K562 (cell line): ENCODE measurements around the gene ZCCHC24. TPM values are rescaled to one million over a fixed set of nuclear protein-coding genes. Genes with fewer than 3 reads are reported as not detected.

ENCODE experiments used
- ATAC-seq: fragments of 200-7000 bp; cut with Tn5 transposase; 3 replicates; pipeline ENCODE4 v1.9.1; 2020; ENCODE audit warnings: moderate library complexity
- BruUV-seq: library from RNA; stranded (reverse); fragments of 400-500 nt; replicated peaks from 2 replicates; lab custom pipeline; 2021; lab: Mats Ljungman, UMichigan
- CTCF ChIA-PET: fragments of 300-600 bp; formaldehyde crosslinking; extraction: SDS; loops from one replicate; lab custom pipeline; 2021; ENCODE audit warnings: low intra/inter-chr PET ratio; lab: Yijun Ruan, JAX
- POLR2A ChIA-PET: fragments of 300-600, 350-650 bp; sonication (Branson Sonifier 250); formaldehyde crosslinking; extraction: SDS; loops from one replicate; lab custom pipeline; 2021; ENCODE audit warnings: antibody characterized with exemption, inconsistent platforms; lab: Yijun Ruan, JAX
- DNase-seq, 4 experiments: peaks; one replicate each; pipeline versions ENCODE4 v3.0.0 to v3.0.0-alpha.2; 2011 to 2018; ENCODE audit warnings: low spot score in 3 of 4, mixed read lengths in 3 of 4; ENCODE audit errors: extremely low read depth in 1 of 4
- FAIRE-seq: peaks from 2 replicates; lab custom pipeline; 2011; peaks lifted over from hg19 to GRCh38; lab: Jason Lieb, UNC
- H2AFZ ChIP-seq: 2 replicates; pipeline ENCODE4 v1.6.0; 2011; ENCODE audit warnings: low read depth, low read length, control low read depth, inconsistent platforms
- H3K27ac ChIP-seq: fragments of 200-600 bp; 3 replicates; pipeline ENCODE4 v1.8.0; 2011; ENCODE audit warnings: low read depth, mild to moderate bottlenecking, control low read depth, inconsistent platforms, low read length, moderate library complexity, mixed read lengths; ENCODE audit errors: extremely low read depth
- H3K27me3 ChIP-seq, 2 experiments: fragments of 300-600 bp in 1 of 2; 2 replicates in 1 of 2; 3 replicates in 1 of 2; pipeline versions ENCODE4 v1.6.0 to v1.8.0; 2011; ENCODE audit warnings: inconsistent platforms in 2 of 2, low read length in 2 of 2, mild to moderate bottlenecking in 1 of 2, mixed read lengths in 1 of 2, moderate library complexity in 1 of 2; ENCODE audit not compliant: control insufficient read depth in 2 of 2, insufficient read depth in 2 of 2
- H3K36me3 ChIP-seq: fragments of 300-600 bp; 3 replicates; pipeline ENCODE4 v1.8.0; 2011; ENCODE audit warnings: mild to moderate bottlenecking, low read length, inconsistent platforms; ENCODE audit not compliant: control insufficient read depth, insufficient read depth
- H3K4me1 ChIP-seq, 2 experiments: fragments of 200-600 bp in 1 of 2; replicated peaks in 1 of 2; 2 replicates in 1 of 2; 3 replicates in 1 of 2; pipeline versions ENCODE4 v1.5.1 to v1.8.0; 2011; ENCODE audit warnings: inconsistent platforms in 2 of 2, low read length in 2 of 2, mild to moderate bottlenecking in 1 of 2, mixed read lengths in 1 of 2, moderate library complexity in 1 of 2; ENCODE audit not compliant: control insufficient read depth in 2 of 2, insufficient read depth in 2 of 2
- H3K4me2 ChIP-seq: 2 replicates; pipeline ENCODE4 v1.6.1; 2011; ENCODE audit warnings: low read length, control low read depth, inconsistent platforms, mixed read lengths; ENCODE audit not compliant: insufficient read depth
- H3K4me3 ChIP-seq: fragments of 200-600 bp; sonication (generic), shearing (Covaris generic); 2 replicates; pipeline ENCODE4 v1.5.1; 2016; ENCODE audit warnings: control low read depth, inconsistent platforms
- H3K79me2 ChIP-seq: fragments of 200-600 bp; 3 replicates; pipeline ENCODE4 v1.8.0; 2011; ENCODE audit warnings: low read length, inconsistent platforms; ENCODE audit not compliant: control insufficient read depth, insufficient read depth
- H3K9ac ChIP-seq, 2 experiments: 2 replicates each; pipeline versions ENCODE4 v1.6.0 to v1.6.1; 2011; ENCODE audit warnings: low read depth in 2 of 2, low read length in 2 of 2, control low read depth in 1 of 2, inconsistent platforms in 1 of 2, mild to moderate bottlenecking in 1 of 2, mixed read lengths in 1 of 2; ENCODE audit not compliant: insufficient read depth in 1 of 2
- H3K9me1 ChIP-seq: one replicate; pipeline ENCODE4 v1.6.0; 2011; ENCODE audit warnings: inconsistent platforms, mild to moderate bottlenecking, low read length, moderate library complexity; ENCODE audit not compliant: control insufficient read depth, insufficient read depth
- H3K9me3 ChIP-seq: replicated peaks from 2 replicates; pipeline ENCODE4 v1.5.1; 2011; ENCODE audit warnings: low read depth, low read length, inconsistent platforms; ENCODE audit not compliant: control insufficient read depth, insufficient read depth
- H4K20me1 ChIP-seq: replicated peaks from 2 replicates; pipeline ENCODE4 v1.6.1; 2011; ENCODE audit warnings: low read length, inconsistent platforms, mixed read lengths; ENCODE audit not compliant: control insufficient read depth, insufficient read depth
- CTCF ChIP-seq, 3 experiments: IDR thresholded peaks in 2 of 3; conservative IDR thresholded peaks in 1 of 3; 2 replicates each; pipeline ENCODE4 v1.5.1; 2011 to 2012; ENCODE audit warnings: low read length in 3 of 3, mild to moderate bottlenecking in 3 of 3, control low read depth in 2 of 3, improper control_type of control experiment in 1 of 3, inconsistent platforms in 1 of 3, low read depth in 1 of 3, mixed read lengths in 1 of 3, moderate library complexity in 1 of 3; ENCODE audit not compliant: insufficient read depth in 2 of 3
- NR2C1 ChIP-seq, 2 experiments: fragments of 450-650 bp; IDR thresholded peaks; 2 replicates each; pipeline ENCODE4 v1.6.1; 2017; ENCODE audit warnings: mild to moderate bottlenecking in 2 of 2, antibody characterized with exemption in 1 of 2, inconsistent platforms in 1 of 2, missing compliant biosample characterization in 1 of 2, missing genetic modification characterization in 1 of 2
- ZNF184 ChIP-seq: sonication (generic); formaldehyde crosslinking; IDR thresholded peaks from 2 replicates; pipeline ENCODE4 v1.5.0; 2020; ENCODE audit warnings: missing genetic modification reagents
- ZNF57 ChIP-seq: fragments of 450-650 bp; formaldehyde crosslinking; IDR thresholded peaks from 2 replicates; pipeline ENCODE4 v1.4.0; 2020; ENCODE audit warnings: mild to moderate bottlenecking, moderate library complexity
- WGBS: fragments of 100-300 bp; shearing (Covaris generic); methylation state at CpG from one replicate; pipeline ENCODE4 v1.1.6; 2016; ENCODE audit warnings: low coverage, mixed read lengths; ENCODE audit not compliant: insufficient coverage; ENCODE audit errors: missing lambda C conversion rate; 5-methylcytosine and 5-hydroxymethylcytosine counted together
- in situ Hi-C: fragments of 300-500 bp; cut with MboI; formaldehyde crosslinking; loops from 4 replicates; pipeline ENCODE4 v1.15.0; 2018; ENCODE audit warnings: inconsistent platforms, mixed read lengths
- intact Hi-C: fragments of 100-400 bp; cut with micrococcal nuclease; formaldehyde crosslinking; loops from 2 replicates; pipeline ENCODE4 v1.14.2; 2022
- polyA plus RNA-seq, 8 experiments: library from polyadenylated mRNA; depleted of rRNA in 4 of 8; stranded (reverse) in 5 of 8; unstranded in 3 of 8; fragments of >200 nt; fragmentation: Nextera tagmentation in 2 of 8; fragmentation: Illumina TruSeq in 1 of 8; extraction: Ambion mirVana in 2 of 8; extraction: Trizol in 1 of 8; gene quantifications; 2 replicates each; pipeline versions ENCODE4 v1.2.1 to v1.2.3, GENCODE V29; 2011 to 2014; ENCODE audit warnings: inconsistent platforms in 1 of 8, missing spikeins in 1 of 8
- total RNA-seq, 7 experiments: library from RNA; depleted of rRNA in 6 of 7; stranded (reverse); fragments of >200 nt in 6 of 7; fragmentation: Illumina TruSeq in 2 of 7; extraction: Trizol in 2 of 7; gene quantifications; 2 replicates each; pipeline versions ENCODE4 v1.2.1 to v1.2.3, GENCODE V29; 2011 to 2021; ENCODE audit warnings: low replicate concordance in 1 of 7
- TF ChIP-seq, protein P1 (sequence below): sonication (generic); formaldehyde crosslinking; IDR thresholded peaks from 2 replicates; pipeline ENCODE4 v1.8.0; 2022; ENCODE audit warnings: mild to moderate bottlenecking, missing genetic modification reagents

ZCCHC24 gene
- total and polyA plus RNA-seq, 9 of the 15 experiments (the other 6 are each of a cell fraction or from before 2014, with no cell fraction given) = 0.84 to 11.0 (median 4.6) TPM

DNA sequence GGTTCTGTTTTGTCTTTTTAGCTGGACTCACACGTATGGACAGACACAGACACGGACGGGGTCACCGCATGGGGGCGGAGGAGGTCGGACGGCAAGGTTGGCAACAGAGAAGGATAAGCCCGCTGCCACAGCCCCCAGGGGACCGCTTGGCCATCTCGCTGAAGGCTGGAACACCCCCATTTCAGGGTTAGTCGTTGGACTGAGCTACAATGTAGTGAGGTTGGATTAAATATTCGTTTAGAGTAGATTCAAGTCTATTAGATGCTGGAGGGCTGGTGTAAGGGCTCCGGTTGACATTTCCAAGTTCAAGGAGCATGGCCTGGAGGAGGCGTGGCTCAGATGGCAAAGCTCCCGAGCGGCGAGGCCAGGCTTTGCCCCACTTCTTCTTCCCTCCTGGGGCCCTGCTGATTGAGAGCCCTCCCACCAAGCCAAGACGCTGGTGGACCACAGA, 62.9 kb downstream of the ZCCHC24 start:
- 41% methylated on average over 18 of the region's 18 CpGs for WGBS

More for the DNA sequence above, 62.9 kb downstream of the ZCCHC24 start:
- no TSS peak for BruUV-seq
- TF ChIP-seq NR2C1 (IDR thresholded peaks at IDR 0.05) (peak; percentile 56), NR2C1 (tag; IDR thresholded peaks at IDR 0.05) (peak; percentile 46; the same call in 1 of the 2 replicates), CTCF (IDR thresholded peaks at IDR 0.05 in 2 of 3, conservative IDR thresholded peaks at IDR 0.05 in 1 of 3; ENCODE audit: insufficient read depth in 2 of 3, low read depth in 1 of 3, low read length in 3 of 3) (peak in 1 of 3 experiments; percentile 31; a peak in 2 of 6 replicates), ZNF184 (CRISPR knock-in tag) (no peak), ZNF57 (no peak)
- TF ChIP-seq, protein P1, sequence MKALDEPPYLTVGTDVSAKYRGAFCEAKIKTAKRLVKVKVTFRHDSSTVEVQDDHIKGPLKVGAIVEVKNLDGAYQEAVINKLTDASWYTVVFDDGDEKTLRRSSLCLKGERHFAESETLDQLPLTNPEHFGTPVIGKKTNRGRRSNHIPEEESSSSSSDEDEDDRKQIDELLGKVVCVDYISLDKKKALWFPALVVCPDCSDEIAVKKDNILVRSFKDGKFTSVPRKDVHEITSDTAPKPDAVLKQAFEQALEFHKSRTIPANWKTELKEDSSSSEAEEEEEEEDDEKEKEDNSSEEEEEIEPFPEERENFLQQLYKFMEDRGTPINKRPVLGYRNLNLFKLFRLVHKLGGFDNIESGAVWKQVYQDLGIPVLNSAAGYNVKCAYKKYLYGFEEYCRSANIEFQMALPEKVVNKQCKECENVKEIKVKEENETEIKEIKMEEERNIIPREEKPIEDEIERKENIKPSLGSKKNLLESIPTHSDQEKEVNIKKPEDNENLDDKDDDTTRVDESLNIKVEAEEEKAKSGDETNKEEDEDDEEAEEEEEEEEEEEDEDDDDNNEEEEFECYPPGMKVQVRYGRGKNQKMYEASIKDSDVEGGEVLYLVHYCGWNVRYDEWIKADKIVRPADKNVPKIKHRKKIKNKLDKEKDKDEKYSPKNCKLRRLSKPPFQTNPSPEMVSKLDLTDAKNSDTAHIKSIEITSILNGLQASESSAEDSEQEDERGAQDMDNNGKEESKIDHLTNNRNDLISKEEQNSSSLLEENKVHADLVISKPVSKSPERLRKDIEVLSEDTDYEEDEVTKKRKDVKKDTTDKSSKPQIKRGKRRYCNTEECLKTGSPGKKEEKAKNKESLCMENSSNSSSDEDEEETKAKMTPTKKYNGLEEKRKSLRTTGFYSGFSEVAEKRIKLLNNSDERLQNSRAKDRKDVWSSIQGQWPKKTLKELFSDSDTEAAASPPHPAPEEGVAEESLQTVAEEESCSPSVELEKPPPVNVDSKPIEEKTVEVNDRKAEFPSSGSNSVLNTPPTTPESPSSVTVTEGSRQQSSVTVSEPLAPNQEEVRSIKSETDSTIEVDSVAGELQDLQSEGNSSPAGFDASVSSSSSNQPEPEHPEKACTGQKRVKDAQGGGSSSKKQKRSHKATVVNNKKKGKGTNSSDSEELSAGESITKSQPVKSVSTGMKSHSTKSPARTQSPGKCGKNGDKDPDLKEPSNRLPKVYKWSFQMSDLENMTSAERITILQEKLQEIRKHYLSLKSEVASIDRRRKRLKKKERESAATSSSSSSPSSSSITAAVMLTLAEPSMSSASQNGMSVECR = no peak
- Histone ChIP-seq H3K79me2 (no peaks in the 10 kb centered on the region), H3K4me2 (no peak overlapping the region), H3K36me3 (no peaks in the 10 kb centered on the region), H4K20me1 (no peaks in the 10 kb centered on the region), H3K4me3 (no peak overlapping the region), H3K9ac (peak overlapping the region in 1 of 2 experiments; percentile 59; a peak in 2 of 4 replicates), H3K27ac (no peak overlapping the region), H2AFZ (no peak overlapping the region), H3K9me1 (no peaks in the 10 kb centered on the region), H3K27me3 (peaks cover 0 to 20% of the 10 kb centered on the region in 2 experiments; a peak in 3 of 5 replicates), H3K9me3 (no peaks in the 10 kb centered on the region; the same call in 1 of the 2 replicates), H3K4me1 (peaks cover 3 to 41% of the 10 kb centered on the region in 2 experiments; a peak in 4 of 5 replicates)
- CTCF ChIA-PET = no interaction called here
- ATAC-seq (peak; percentile 36; the same call in 1 of the 3 replicates), FAIRE-seq (no peak), DNase-seq (peak in 1 of 4 experiments; percentile 29)
- POLR2A ChIA-PET = interaction anchor here (0.5 to 1.3 kb wide), 3 partner anchors 9 to 452 kb away, joined by 3 to 6 read pairs (median 3); no protein-coding TSS in a partner anchor
- in situ Hi-C loops = no loop called here
- intact Hi-C loops = no loop called here
